ENCODE results near the gene CIPC.

CIPC gene

DNA sequence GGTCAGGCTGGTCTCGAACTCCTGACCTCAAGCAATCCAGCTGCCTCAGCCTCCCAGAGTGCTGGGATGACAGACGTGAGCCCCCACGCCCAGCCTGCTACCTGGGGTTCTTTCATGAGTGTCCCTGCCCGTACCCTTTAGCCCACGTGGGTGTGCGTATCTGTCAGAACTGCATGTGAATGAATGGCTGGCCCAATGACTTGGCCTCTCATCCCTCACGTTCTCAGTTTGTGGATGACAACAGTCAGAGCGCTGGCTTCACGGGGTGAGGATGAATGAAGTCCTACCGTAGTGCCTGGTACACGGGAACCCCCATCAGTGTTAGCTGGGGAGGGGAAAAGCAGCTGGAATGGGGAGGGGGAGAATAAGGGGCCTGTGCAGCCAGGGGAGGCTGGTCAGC, 59.7 kb downstream of the CIPC start:
- DNase-seq, result no peak

DNA sequence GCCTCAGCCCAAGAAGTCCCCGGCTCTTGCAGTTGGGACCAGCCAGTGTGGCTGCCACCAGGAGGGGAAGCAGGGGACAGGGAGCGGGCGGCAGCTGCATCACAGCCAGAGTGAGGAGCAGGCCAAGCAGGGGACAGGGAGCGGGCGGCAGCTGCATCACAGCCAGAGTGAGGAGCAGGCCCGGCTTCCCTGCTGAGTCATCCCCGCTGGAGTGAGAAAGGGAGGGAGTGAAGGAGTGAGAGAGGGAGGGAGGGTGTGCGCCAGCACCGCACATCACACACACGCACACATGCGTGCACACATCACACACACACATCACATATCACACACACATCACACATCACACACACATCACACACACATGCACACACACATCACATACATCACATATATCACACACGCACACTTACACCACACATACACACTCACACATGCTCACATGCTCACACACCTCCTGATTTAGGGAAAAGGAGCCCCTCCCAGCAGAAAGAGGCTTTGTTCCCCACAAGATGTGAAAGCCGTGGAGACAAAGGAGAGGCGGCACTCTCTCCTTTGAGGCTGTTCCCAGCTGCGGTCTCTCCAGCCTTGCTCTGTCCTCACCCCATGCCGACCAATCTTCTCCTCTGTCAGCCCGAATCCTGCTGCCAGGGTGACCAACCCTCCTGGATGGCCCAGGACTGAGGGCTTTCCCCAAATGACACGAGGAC, 60.3 kb downstream of the CIPC start:
- no peak for DNase-seq

DNA sequence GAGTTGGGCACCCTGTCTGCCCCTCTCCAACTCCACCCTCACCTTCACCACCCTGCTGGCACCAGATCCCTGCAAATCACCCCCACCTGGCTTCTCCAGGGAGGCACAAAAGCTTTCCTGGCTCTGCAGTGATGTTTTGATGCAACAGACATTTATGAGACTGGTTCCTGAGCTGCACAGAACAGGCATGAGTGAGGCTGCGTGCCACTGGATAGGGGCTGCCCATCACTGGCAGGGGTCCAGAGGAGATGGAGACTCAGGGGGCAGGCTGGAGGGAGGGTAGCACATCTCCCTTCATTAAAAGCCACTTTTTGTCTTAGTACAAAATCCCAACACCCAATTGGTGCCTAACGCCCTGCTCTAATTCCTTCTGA, 60.8 kb downstream of the CIPC start:
- DNase-seq, result no peak

DNA sequence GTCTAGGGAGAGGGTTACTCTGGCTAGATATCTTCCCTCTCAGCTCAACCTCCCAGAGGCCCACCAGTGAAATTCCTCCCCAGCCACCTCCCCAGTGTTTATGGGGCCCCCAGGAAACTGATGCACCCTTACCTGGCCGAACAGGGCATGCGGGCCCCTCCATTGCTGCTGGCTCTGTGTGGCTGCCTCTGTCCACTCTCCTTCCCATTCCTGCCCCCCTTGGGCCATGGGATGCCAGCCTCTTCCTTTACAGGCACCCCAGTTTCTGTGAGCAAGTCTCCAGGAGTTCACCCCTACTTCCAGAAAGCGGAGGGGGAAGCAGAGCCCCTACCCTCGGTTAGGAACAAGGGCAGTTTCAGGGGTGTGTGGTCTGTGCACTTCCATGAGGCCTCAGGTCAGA, 63.0 kb downstream of the CIPC start:
- no peak for DNase-seq
